HEK293T (cell line): ENCODE results near the gene NFIC.

Source experiments
- CTBP1 ChIP-seq: fragments of 450-650 bp; IDR thresholded peaks from 2 replicates; pipeline ENCODE4 v1.6.1; 2016; ENCODE audit warnings: borderline replicate concordance
- ELF4 ChIP-seq: fragments of 450-650 bp; IDR thresholded peaks from 2 replicates; pipeline ENCODE4 v1.6.1; 2017; ENCODE audit warnings: antibody characterized with exemption
- FOXM1 ChIP-seq: fragments of 450-650 bp; IDR thresholded peaks from 2 replicates; pipeline ENCODE4 v1.6.1; 2017; ENCODE audit warnings: mild to moderate bottlenecking, borderline replicate concordance
- LEF1 ChIP-seq: fragments of 450-650 bp; IDR thresholded peaks from 2 replicates; pipeline ENCODE4 v1.6.1; 2017; ENCODE audit warnings: mild to moderate bottlenecking, borderline replicate concordance
- NFRKB ChIP-seq: fragments of 450-650 bp; IDR thresholded peaks from 2 replicates; pipeline ENCODE4 v1.6.1; 2016; ENCODE audit warnings: mild to moderate bottlenecking, moderate library complexity
- PKNOX1 ChIP-seq: fragments of 450-650 bp; IDR thresholded peaks from 2 replicates; pipeline ENCODE4 v1.6.1; 2016
- SP1 ChIP-seq: fragments of 450-650 bp; IDR thresholded peaks from 2 replicates; pipeline ENCODE4 v1.6.1; 2017
- TARDBP ChIP-seq: fragments of 450-650 bp; IDR thresholded peaks from 2 replicates; pipeline ENCODE4 v1.6.1; 2016

- TF ChIP-seq NFRKB (no peak), SP1 (no peak), FOXM1 (no peak), PKNOX1 (no peak; the same call in 1 of the 2 replicates), LEF1 (no peak), CTBP1 (no peak), TARDBP (no peak), ELF4 (no peak)
Measured at GRCh38 chr19:3476830-3477229, 110.4 kb downstream of the NFIC start.
